Measurements from ENCODE around the gene STUM. TPM values are rescaled to one million over a fixed set of nuclear protein-coding genes. Genes with fewer than 3 reads are reported as not detected.
A peak's percentile ranks its signal among the peaks of the same experiment; 100 is the strongest.

Gene STUM
- total and polyA plus RNA-seq, 2 of the 8 experiments (the other 6 are each of a cell fraction or from before 2014, with no cell fraction given) = 0.76 to 1.2 TPM

DNA sequence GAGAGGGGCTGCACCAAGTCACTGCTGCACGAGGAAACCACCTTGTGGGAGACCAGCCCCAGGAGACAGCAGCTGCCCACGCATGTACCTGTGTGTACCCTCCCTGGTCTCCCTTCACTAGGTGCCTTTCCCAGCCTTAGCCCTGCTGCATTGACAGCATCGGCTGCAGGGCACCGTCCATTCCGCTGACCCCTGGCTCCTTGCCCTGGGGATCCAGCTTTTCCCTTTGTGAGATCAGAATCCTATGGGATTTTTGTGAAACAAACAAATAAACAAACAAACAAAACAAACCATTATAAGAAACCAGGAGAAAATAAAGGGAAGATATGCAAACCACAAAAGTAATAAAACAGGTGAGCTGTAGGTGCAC, 2.1 kb downstream of the STUM start:
- Histone ChIP-seq H3K4me3 (ENCODE audit: extremely low read depth in 1 of 4, insufficient read depth in 2 of 4, low read depth in 3 of 4, low read length in 4 of 4) (no peak overlapping the region), H4K5ac (ENCODE audit: insufficient read length, low read depth, low read length) (no peak overlapping the region), H3K36me3 (ENCODE audit: control insufficient read depth in 2 of 4, insufficient read depth in 4 of 4, low read length in 3 of 4) (no peaks in the 10 kb centered on the region), H4K20me1 (replicated peaks in 1 of 2; ENCODE audit: control insufficient read depth in 1 of 2, insufficient read depth in 2 of 2, low read length in 2 of 2) (peaks cover 0 to 6% of the 10 kb centered on the region in 2 experiments), H3K18ac (ENCODE audit: extremely low read depth, low read length) (no peak overlapping the region), H4K8ac (ENCODE audit: extremely low read depth, insufficient read depth, low read length) (no peak overlapping the region), H2BK120ac (replicated peaks; ENCODE audit: low read depth, low read length) (no peak overlapping the region), H3K9me3 (ENCODE audit: insufficient read depth in 2 of 2, low read depth in 1 of 2, low read length in 1 of 2) (no peaks in the 10 kb centered on the region), H4K91ac (replicated peaks; ENCODE audit: insufficient read length, low read length) (no peak overlapping the region), H3K56ac (replicated peaks; ENCODE audit: insufficient read length, low read depth, low read length) (no peak overlapping the region), H3K4me2 (ENCODE audit: insufficient read depth in 1 of 2, low read depth in 2 of 2, low read length in 2 of 2) (peak overlapping the region in 1 of 2 experiments; percentile 96; a peak in 1 of 4 replicates), H3K23me2 (ENCODE audit: low read depth, low read length) (peaks cover 9% of the 10 kb centered on the region; the same call in 1 of the 2 replicates), H3K79me2 (ENCODE audit: control insufficient read depth in 1 of 2, insufficient read depth in 2 of 2, low read length in 2 of 2) (no peaks in the 10 kb centered on the region), H2BK20ac (ENCODE audit: low read length) (no peak overlapping the region), H2BK12ac (ENCODE audit: low read depth, low read length) (no peak overlapping the region), H3K4me1 (replicated peaks in 1 of 4; ENCODE audit: control insufficient read depth in 3 of 4, insufficient read depth in 4 of 4, low read length in 3 of 4) (peaks cover 3 to 24% (median 14%) of the 10 kb centered on the region in 4 experiments), H3K79me1 (ENCODE audit: low read depth, low read length) (no peaks in the 10 kb centered on the region), H2BK5ac (ENCODE audit: low read depth, low read length) (no peak overlapping the region), H3K27me3 (replicated peaks in 1 of 4; ENCODE audit: control insufficient read depth in 3 of 4, extremely low read depth in 1 of 4, insufficient read depth in 3 of 4, low read length in 3 of 4) (peaks cover 10 to 48% (median 42%) of the 10 kb centered on the region in 4 experiments), H2AFZ (ENCODE audit: low read length) (no peak overlapping the region), H3K23ac (ENCODE audit: insufficient read length) (no peak overlapping the region), H2AK5ac (ENCODE audit: low read depth, low read length) (no peak overlapping the region), H2BK15ac (ENCODE audit: low read length) (no peak overlapping the region), H3K14ac (ENCODE audit: insufficient read length) (no peak overlapping the region), H3K9ac (replicated peaks in 1 of 4; ENCODE audit: extremely low read depth in 1 of 4, low read depth in 3 of 4, low read length in 3 of 4) (no peak overlapping the region), H3K4ac (replicated peaks; ENCODE audit: insufficient read length, low read depth, low read length) (no peak overlapping the region), H3K27ac (ENCODE audit: low read depth, low read length) (no peak overlapping the region)
- POLR2A ChIA-PET (ENCODE audit: partially characterized antibody) = interaction anchor here (1.4 kb wide), 1 partner anchor 10 kb away, joined by 4 read pairs; no protein-coding TSS in a partner anchor
- DNase-seq (ENCODE audit: low read depth in 1 of 2, low spot score in 2 of 2) = no peak
- CTCF ChIA-PET (ENCODE audit: partially characterized antibody) = interaction anchor here (0.6 to 6.7 kb wide), 29 partner anchors 11 to 381 kb away, joined by 3 to 71 read pairs (median 4); no protein-coding TSS in a partner anchor
- no peak for FAIRE-seq
- TF ChIP-seq, protein P1, sequence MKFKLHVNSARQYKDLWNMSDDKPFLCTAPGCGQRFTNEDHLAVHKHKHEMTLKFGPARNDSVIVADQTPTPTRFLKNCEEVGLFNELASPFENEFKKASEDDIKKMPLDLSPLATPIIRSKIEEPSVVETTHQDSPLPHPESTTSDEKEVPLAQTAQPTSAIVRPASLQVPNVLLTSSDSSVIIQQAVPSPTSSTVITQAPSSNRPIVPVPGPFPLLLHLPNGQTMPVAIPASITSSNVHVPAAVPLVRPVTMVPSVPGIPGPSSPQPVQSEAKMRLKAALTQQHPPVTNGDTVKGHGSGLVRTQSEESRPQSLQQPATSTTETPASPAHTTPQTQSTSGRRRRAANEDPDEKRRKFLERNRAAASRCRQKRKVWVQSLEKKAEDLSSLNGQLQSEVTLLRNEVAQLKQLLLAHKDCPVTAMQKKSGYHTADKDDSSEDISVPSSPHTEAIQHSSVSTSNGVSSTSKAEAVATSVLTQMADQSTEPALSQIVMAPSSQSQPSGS (IDR thresholded peaks at IDR 0.05; ENCODE audit: low read length) = no peak
- TF ChIP-seq, protein P2, sequence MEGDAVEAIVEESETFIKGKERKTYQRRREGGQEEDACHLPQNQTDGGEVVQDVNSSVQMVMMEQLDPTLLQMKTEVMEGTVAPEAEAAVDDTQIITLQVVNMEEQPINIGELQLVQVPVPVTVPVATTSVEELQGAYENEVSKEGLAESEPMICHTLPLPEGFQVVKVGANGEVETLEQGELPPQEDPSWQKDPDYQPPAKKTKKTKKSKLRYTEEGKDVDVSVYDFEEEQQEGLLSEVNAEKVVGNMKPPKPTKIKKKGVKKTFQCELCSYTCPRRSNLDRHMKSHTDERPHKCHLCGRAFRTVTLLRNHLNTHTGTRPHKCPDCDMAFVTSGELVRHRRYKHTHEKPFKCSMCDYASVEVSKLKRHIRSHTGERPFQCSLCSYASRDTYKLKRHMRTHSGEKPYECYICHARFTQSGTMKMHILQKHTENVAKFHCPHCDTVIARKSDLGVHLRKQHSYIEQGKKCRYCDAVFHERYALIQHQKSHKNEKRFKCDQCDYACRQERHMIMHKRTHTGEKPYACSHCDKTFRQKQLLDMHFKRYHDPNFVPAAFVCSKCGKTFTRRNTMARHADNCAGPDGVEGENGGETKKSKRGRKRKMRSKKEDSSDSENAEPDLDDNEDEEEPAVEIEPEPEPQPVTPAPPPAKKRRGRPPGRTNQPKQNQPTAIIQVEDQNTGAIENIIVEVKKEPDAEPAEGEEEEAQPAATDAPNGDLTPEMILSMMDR (IDR thresholded peaks at IDR 0.05; ENCODE audit: control extremely low read depth in 1 of 3, insufficient read depth in 1 of 3, low read depth in 1 of 3, low read length in 3 of 3) = peak in 1 of 3 experiments; percentile 10; a peak in 1 of 4 replicates
- 64% methylated on average over 5 of the region's 5 CpGs; no CpG with 5 or more reads in 1 of the 2 experiments for WGBS, 2 experiments (ENCODE audit: extremely low coverage in 1 of 2, insufficient coverage in 1 of 2, insufficient read length in 1 of 2, insufficient replicate concordance in 2 of 2, low coverage in 1 of 2, low lambda C conversion rate in 2 of 2, missing lambda C conversion rate in 1 of 2)

All from H1 (cell line).